Measurements from ENCODE around the gene LRP1-AS.

Gene LRP1-AS

GRCh38 chr12:57158186-57158585, 10.8 kb upstream of the LRP1-AS start:
- no peak overlapping the region for H3K4me2 ChIP-seq (ENCODE audit: low read length, poor library complexity, severe bottlenecking)
- H2BK15ac ChIP-seq (ENCODE audit: low read depth, poor library complexity, severe bottlenecking) = no peak overlapping the region

DNA sequence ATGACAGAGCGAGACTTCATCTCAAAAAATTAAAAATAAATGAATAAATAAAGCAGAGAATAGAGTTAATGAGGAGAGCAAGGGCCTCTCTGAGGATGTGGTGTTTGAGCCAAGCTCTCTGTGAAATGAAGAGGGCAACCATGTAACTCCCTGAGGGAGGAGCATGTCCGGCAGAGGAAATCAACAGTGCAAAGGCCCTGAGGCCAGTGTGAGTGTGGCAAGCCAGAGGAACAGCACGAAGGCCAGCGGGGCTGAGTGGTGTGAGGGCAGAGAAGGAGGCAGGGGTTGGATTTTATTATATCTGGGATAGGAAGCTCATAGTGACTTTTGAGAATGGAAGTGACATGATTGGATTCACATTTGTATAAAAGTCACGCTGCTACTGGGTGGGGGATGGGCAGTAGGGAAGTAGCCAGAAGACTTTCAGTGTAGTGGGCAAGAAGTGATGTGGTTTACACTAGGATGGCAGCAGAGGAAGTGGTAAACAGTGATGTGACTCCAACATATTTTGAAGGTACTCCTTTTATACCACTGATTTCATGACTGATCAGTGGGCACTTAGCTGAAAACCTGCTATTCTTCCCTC, 10.3 kb upstream of the LRP1-AS start:
- Histone ChIP-seq H3K4me2 (ENCODE audit: low read length, poor library complexity, severe bottlenecking) (no peak overlapping the region), H3K18ac (ENCODE audit: low read depth in 1 of 2, low read length in 2 of 2) (no peak overlapping the region), H3K79me1 (replicated peaks; ENCODE audit: low read length, poor library complexity, severe bottlenecking) (peaks cover 44% of the 10 kb centered on the region), H2BK120ac (ENCODE audit: low read depth, low read length) (no peak overlapping the region), H3K14ac (ENCODE audit: low read length in 2 of 2) (no peak overlapping the region), H3K9me3 (ENCODE audit: control insufficient read depth, low read length) (no peaks in the 10 kb centered on the region), H2BK12ac (ENCODE audit: low read length in 2 of 2) (no peak overlapping the region), H2BK5ac (ENCODE audit: low read depth, low read length, poor library complexity, severe bottlenecking) (no peak overlapping the region), H3K23ac (ENCODE audit: low read length in 2 of 2) (no peak overlapping the region), H3K4me1 (ENCODE audit: control insufficient read depth, insufficient read depth, low read depth, low read length) (peaks cover 8% of the 10 kb centered on the region), H4K91ac (ENCODE audit: low read length) (no peak overlapping the region), H3K4ac (ENCODE audit: low read depth in 1 of 2, low read length in 2 of 2) (no peak overlapping the region), H2AFZ (ENCODE audit: low read depth, low read length) (no peak overlapping the region), H2BK15ac (ENCODE audit: low read depth, poor library complexity, severe bottlenecking) (no peak overlapping the region), H3K4me3 (ENCODE audit: insufficient read depth in 1 of 2, low read depth in 1 of 2, low read length in 2 of 2) (no peak overlapping the region), H2AK5ac (ENCODE audit: low read length, severe bottlenecking) (no peak overlapping the region), H4K8ac (ENCODE audit: low read length) (no peak overlapping the region), H3K9ac (ENCODE audit: low read length) (peak overlapping the region; percentile 70), H3K27me3 (ENCODE audit: control insufficient read depth in 1 of 2, insufficient read depth in 1 of 2, low read length in 2 of 2) (no peaks in the 10 kb centered on the region), H3K27ac (ENCODE audit: low read length, poor library complexity, severe bottlenecking) (no peak overlapping the region), H3K36me3 (ENCODE audit: control insufficient read depth in 1 of 2, insufficient read depth in 2 of 2, low read depth in 1 of 2, low read length in 2 of 2) (peaks cover 93 to 99% of the 10 kb centered on the region in 2 experiments)
- no peak for DNase-seq
- 96% methylated on average over 4 of the region's 5 CpGs for WGBS

More at GRCh38 chr12:57158186-57158585, 10.8 kb upstream of the LRP1-AS start:
- H4K91ac ChIP-seq (ENCODE audit: low read length) = no peak overlapping the region
- no peak overlapping the region for H3K4ac ChIP-seq (ENCODE audit: low read depth in 1 of 2, low read length in 2 of 2)
- H3K27ac ChIP-seq (ENCODE audit: low read length, poor library complexity, severe bottlenecking) = no peak overlapping the region
- DNase-seq = no peak
- no peak overlapping the region for H2BK5ac ChIP-seq (ENCODE audit: low read depth, low read length, poor library complexity, severe bottlenecking)
- H2AK5ac ChIP-seq (ENCODE audit: low read length, severe bottlenecking) = no peak overlapping the region
- H4K8ac ChIP-seq (ENCODE audit: low read length) = no peak overlapping the region
- no peaks in the 10 kb centered on the region for H3K27me3 ChIP-seq (ENCODE audit: control insufficient read depth in 1 of 2, insufficient read depth in 1 of 2, low read length in 2 of 2)
- H2AFZ ChIP-seq (ENCODE audit: low read depth, low read length) = no peak overlapping the region
- H3K9ac ChIP-seq (ENCODE audit: low read length) = peak overlapping the region; percentile 70
- H3K79me1 ChIP-seq (replicated peaks; ENCODE audit: low read length, poor library complexity, severe bottlenecking) = peaks cover 45% of the 10 kb centered on the region
- WGBS = 98% methylated on average over 16 of the region's 16 CpGs
- H3K9me3 ChIP-seq (ENCODE audit: control insufficient read depth, low read length) = no peaks in the 10 kb centered on the region
- H2BK120ac ChIP-seq (ENCODE audit: low read depth, low read length) = no peak overlapping the region
- peaks cover 95 to 100% of the 10 kb centered on the region in 2 experiments for H3K36me3 ChIP-seq (ENCODE audit: control insufficient read depth in 1 of 2, insufficient read depth in 2 of 2, low read depth in 1 of 2, low read length in 2 of 2)
- peaks cover 3% of the 10 kb centered on the region for H3K4me1 ChIP-seq (ENCODE audit: control insufficient read depth, insufficient read depth, low read depth, low read length)
- H3K18ac ChIP-seq (ENCODE audit: low read depth in 1 of 2, low read length in 2 of 2) = no peak overlapping the region
- no peak overlapping the region for H3K14ac ChIP-seq (ENCODE audit: low read length in 2 of 2)
- no peak overlapping the region for H3K4me3 ChIP-seq (ENCODE audit: insufficient read depth in 1 of 2, low read depth in 1 of 2, low read length in 2 of 2)
- H2BK12ac ChIP-seq (ENCODE audit: low read length in 2 of 2) = no peak overlapping the region
- no peak overlapping the region for H3K23ac ChIP-seq (ENCODE audit: low read length in 2 of 2)

- WGBS = 98% methylated on average over 15 of the region's 16 CpGs
- Histone ChIP-seq H3K4me1 (ENCODE audit: control insufficient read depth, insufficient read depth, low read depth, low read length) (peaks cover 16% of the 10 kb centered on the region), H4K8ac (ENCODE audit: low read length) (no peak overlapping the region), H3K9ac (ENCODE audit: low read length) (no peak overlapping the region), H3K9me3 (ENCODE audit: control insufficient read depth, low read length) (no peaks in the 10 kb centered on the region), H2BK12ac (ENCODE audit: low read length in 2 of 2) (no peak overlapping the region), H4K91ac (ENCODE audit: low read length) (no peak overlapping the region), H3K4me2 (ENCODE audit: low read length, poor library complexity, severe bottlenecking) (no peak overlapping the region), H3K23ac (ENCODE audit: low read length in 2 of 2) (no peak overlapping the region), H2BK15ac (ENCODE audit: low read depth, poor library complexity, severe bottlenecking) (no peak overlapping the region), H2AFZ (ENCODE audit: low read depth, low read length) (no peak overlapping the region), H2BK120ac (ENCODE audit: low read depth, low read length) (no peak overlapping the region), H3K27ac (ENCODE audit: low read length, poor library complexity, severe bottlenecking) (no peak overlapping the region), H2AK5ac (ENCODE audit: low read length, severe bottlenecking) (no peak overlapping the region), H2BK5ac (ENCODE audit: low read depth, low read length, poor library complexity, severe bottlenecking) (no peak overlapping the region), H3K4me3 (ENCODE audit: insufficient read depth in 1 of 2, low read depth in 1 of 2, low read length in 2 of 2) (no peak overlapping the region), H3K27me3 (ENCODE audit: control insufficient read depth in 1 of 2, insufficient read depth in 1 of 2, low read length in 2 of 2) (no peaks in the 10 kb centered on the region), H3K36me3 (ENCODE audit: control insufficient read depth in 1 of 2, insufficient read depth in 2 of 2, low read depth in 1 of 2, low read length in 2 of 2) (peaks cover 85 to 91% of the 10 kb centered on the region in 2 experiments), H3K4ac (ENCODE audit: low read depth in 1 of 2, low read length in 2 of 2) (no peak overlapping the region), H3K18ac (ENCODE audit: low read depth in 1 of 2, low read length in 2 of 2) (no peak overlapping the region), H3K79me1 (replicated peaks; ENCODE audit: low read length, poor library complexity, severe bottlenecking) (peaks cover 41% of the 10 kb centered on the region), H3K14ac (ENCODE audit: low read length in 2 of 2) (no peak overlapping the region)
- DNase-seq = no peak
Observed at GRCh38 chr12:57156701-57157403, 9.4 kb upstream of the LRP1-AS start.

GRCh38 chr12:57154804-57155434, 7.5 kb upstream of the LRP1-AS start:
- Histone ChIP-seq H3K36me3 (ENCODE audit: control insufficient read depth in 1 of 2, insufficient read depth in 2 of 2, low read depth in 1 of 2, low read length in 2 of 2) (peaks cover 78 to 85% of the 10 kb centered on the region in 2 experiments), H4K91ac (ENCODE audit: low read length) (no peak overlapping the region), H3K23ac (ENCODE audit: low read length in 2 of 2) (no peak overlapping the region), H3K4me2 (ENCODE audit: low read length, poor library complexity, severe bottlenecking) (no peak overlapping the region), H2AFZ (ENCODE audit: low read depth, low read length) (no peak overlapping the region), H3K4me3 (ENCODE audit: insufficient read depth in 1 of 2, low read depth in 1 of 2, low read length in 2 of 2) (no peak overlapping the region), H2AK5ac (ENCODE audit: low read length, severe bottlenecking) (no peak overlapping the region), H3K18ac (ENCODE audit: low read depth in 1 of 2, low read length in 2 of 2) (no peak overlapping the region), H3K14ac (ENCODE audit: low read length in 2 of 2) (no peak overlapping the region), H3K9me3 (ENCODE audit: control insufficient read depth, low read length) (no peaks in the 10 kb centered on the region), H4K8ac (ENCODE audit: low read length) (no peak overlapping the region), H3K4me1 (ENCODE audit: control insufficient read depth, insufficient read depth, low read depth, low read length) (peaks cover 29% of the 10 kb centered on the region), H3K79me1 (replicated peaks; ENCODE audit: low read length, poor library complexity, severe bottlenecking) (peaks cover 41% of the 10 kb centered on the region), H3K27me3 (ENCODE audit: control insufficient read depth in 1 of 2, insufficient read depth in 1 of 2, low read length in 2 of 2) (no peaks in the 10 kb centered on the region), H2BK120ac (ENCODE audit: low read depth, low read length) (no peak overlapping the region), H3K9ac (ENCODE audit: low read length) (peak overlapping the region; percentile 58), H3K4ac (ENCODE audit: low read depth in 1 of 2, low read length in 2 of 2) (no peak overlapping the region), H3K27ac (ENCODE audit: low read length, poor library complexity, severe bottlenecking) (no peak overlapping the region), H2BK5ac (ENCODE audit: low read depth, low read length, poor library complexity, severe bottlenecking) (no peak overlapping the region), H2BK15ac (ENCODE audit: low read depth, poor library complexity, severe bottlenecking) (no peak overlapping the region), H2BK12ac (ENCODE audit: low read length in 2 of 2) (no peak overlapping the region)
- 97% methylated on average over 3 of the region's 5 CpGs for WGBS
- DNase-seq = no peak

Data from mesenchymal stem cell (in vitro differentiated cells and primary cell).